ENCODE data around the gene PTPRN2.

GRCh38 chr7:157590526-157590925 is 997.1 kb downstream of the PTPRN2 start:
- TF ChIP-seq CTCF (IDR thresholded peaks at IDR 0.05) (no peak), EP300 (IDR thresholded peaks at IDR 0.05) (no peak), POLR2A (IDR thresholded peaks at IDR 0.05) (no peak)
